ENCODE measurements around the gene MGAM2. TPM values are rescaled to one million over a fixed set of nuclear protein-coding genes. Genes with fewer than 3 reads are reported as not detected.
A peak's percentile ranks its signal among the peaks of the same experiment; 100 is the strongest.
"Not testable (repeated sequence)": the region's sequence is repeated elsewhere in the genome, so short reads cannot be mapped to it uniquely, and the experiment has no call there.

MGAM2 gene
- total RNA-seq, 6 experiments from 2014 or later: 0.09 to 4.4 (median 0.25) TPM

DNA sequence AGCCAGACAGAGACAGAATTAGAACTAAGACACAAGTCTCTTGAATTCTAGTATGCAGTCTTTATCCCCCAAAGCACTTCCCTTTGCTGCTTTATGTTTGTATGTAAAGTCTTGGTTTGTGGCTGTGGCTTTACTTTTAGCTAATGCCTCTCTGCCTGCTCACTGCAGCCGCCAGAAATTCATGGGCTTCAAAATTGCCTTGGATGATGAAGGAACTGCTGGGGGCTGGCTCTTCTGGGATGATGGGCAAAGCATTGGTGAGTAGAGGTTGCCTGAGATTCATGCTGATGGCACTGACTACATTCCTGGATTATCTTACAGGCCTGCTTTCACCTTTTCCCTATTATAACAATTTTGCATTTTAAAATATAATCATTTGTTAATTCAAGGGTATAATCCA lies 10.9 kb upstream of the MGAM2 start:
- no CpG with 5 or more reads among the region's 1 CpG for WGBS (ENCODE audit: insufficient coverage, low coverage, low lambda C conversion rate, missing lambda C conversion rate)
- Histone ChIP-seq H3K36me3 (no peaks in the 10 kb centered on the region), H3K4me1 (no peaks in the 10 kb centered on the region), H3K27me3 (no peaks in the 10 kb centered on the region), H3K27ac (no peak overlapping the region), H3K9me3 (no peaks in the 10 kb centered on the region), H3K4me3 (no peak overlapping the region)
- intact Hi-C loops (cut with DNase I): no loop called here
- no peak for ATAC-seq
- DNase-seq: no peak
- TF ChIP-seq, protein P1, sequence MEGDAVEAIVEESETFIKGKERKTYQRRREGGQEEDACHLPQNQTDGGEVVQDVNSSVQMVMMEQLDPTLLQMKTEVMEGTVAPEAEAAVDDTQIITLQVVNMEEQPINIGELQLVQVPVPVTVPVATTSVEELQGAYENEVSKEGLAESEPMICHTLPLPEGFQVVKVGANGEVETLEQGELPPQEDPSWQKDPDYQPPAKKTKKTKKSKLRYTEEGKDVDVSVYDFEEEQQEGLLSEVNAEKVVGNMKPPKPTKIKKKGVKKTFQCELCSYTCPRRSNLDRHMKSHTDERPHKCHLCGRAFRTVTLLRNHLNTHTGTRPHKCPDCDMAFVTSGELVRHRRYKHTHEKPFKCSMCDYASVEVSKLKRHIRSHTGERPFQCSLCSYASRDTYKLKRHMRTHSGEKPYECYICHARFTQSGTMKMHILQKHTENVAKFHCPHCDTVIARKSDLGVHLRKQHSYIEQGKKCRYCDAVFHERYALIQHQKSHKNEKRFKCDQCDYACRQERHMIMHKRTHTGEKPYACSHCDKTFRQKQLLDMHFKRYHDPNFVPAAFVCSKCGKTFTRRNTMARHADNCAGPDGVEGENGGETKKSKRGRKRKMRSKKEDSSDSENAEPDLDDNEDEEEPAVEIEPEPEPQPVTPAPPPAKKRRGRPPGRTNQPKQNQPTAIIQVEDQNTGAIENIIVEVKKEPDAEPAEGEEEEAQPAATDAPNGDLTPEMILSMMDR (IDR thresholded peaks at IDR 0.05): no peak
- TF ChIP-seq POLR2A (IDR thresholded peaks at IDR 0.05): no peak

DNA sequence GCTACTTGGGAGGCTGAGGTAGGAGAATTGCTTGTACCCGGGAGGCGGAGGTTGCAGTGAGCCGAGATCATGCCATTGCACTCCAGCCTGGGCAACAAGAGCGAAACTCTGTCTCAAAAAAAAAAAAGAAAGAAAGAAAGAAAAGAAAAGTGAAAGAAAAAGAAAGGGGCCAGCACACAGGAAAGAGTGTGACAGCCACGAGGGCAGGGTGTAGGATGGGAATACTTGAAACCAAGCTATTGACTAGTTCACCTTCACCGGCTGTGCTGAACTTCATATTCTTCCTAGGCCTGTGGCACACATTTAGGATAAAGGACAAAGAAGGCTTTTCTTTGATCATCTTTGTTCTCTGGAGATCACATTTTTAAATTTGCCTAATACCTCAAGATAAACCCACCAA lies 9.7 kb upstream of the MGAM2 start:
- H3K27ac ChIP-seq; intact Hi-C loops (cut with DNase I); DNase-seq; H3K27me3 ChIP-seq; H3K4me3 ChIP-seq; ATAC-seq; H3K4me1 ChIP-seq; H3K9me3 ChIP-seq; H3K36me3 ChIP-seq: not testable (repeated sequence)
- 71% methylated on average over 6 of the region's 6 CpGs for WGBS (ENCODE audit: insufficient coverage, low coverage, low lambda C conversion rate, missing lambda C conversion rate)

- 63% methylated on average over 6 of the region's 6 CpGs for WGBS (ENCODE audit: insufficient coverage, low coverage, low lambda C conversion rate, missing lambda C conversion rate)
- no peaks in the 10 kb centered on the region for H3K4me1 ChIP-seq
- H3K9me3 ChIP-seq: no peaks in the 10 kb centered on the region
- intact Hi-C loops (cut with DNase I): no loop called here
- H3K36me3 ChIP-seq: no peaks in the 10 kb centered on the region
- H3K27me3 ChIP-seq: no peaks in the 10 kb centered on the region
- no peak overlapping the region for H3K4me3 ChIP-seq
- no peak for DNase-seq
- peak; percentile 56 to 78 (median 66) for ATAC-seq
- no peak for TF ChIP-seq POLR2A (IDR thresholded peaks at IDR 0.05)
- TF ChIP-seq, protein P1 (IDR thresholded peaks at IDR 0.05): no peak
- H3K27ac ChIP-seq: no peak overlapping the region
Measured at GRCh38 chr7:142104550-142105527, 6.7 kb upstream of the MGAM2 start.

DNA sequence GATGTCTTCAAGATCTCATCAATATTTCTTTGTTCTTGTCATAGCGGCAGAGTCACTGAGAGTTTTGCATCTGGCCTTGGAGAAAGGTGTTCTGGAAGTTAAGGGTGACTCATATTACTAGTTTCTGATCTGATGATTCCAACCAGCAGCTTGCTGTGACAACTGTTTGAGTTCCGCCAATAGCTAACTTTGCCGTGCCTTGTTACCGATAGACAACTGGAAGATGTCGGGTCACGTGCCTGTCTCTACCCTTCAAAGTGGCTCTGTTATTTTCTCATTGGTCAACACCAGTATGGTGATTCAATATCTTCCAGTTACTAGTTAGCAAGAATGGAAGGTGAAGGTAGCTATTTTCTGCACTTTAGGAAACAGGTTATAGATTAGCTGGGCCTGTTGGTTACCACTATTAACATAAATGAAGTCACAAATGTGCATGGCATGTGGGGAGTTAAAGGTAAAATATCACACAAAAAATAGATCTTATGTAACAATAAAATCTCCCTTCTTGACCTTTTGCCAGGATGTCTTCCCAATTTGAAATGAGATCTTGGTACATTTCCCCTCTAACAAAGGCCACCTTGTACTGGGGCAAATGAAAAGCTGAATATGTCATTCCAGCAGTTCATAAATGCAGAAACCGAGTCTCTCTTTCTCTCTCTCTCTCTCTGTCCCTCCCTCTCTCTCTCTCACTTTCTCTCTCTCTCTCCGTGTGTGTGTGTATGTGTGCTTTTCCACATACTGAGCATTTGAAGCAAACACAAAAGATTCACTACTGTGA lies 2.6 kb upstream of the MGAM2 start:
- Histone ChIP-seq H3K27me3 (no peaks in the 10 kb centered on the region), H3K4me3 (no peak overlapping the region), H3K9me3 (no peaks in the 10 kb centered on the region), H3K4me1 (no peaks in the 10 kb centered on the region), H3K36me3 (no peaks in the 10 kb centered on the region), H3K27ac (no peak overlapping the region)
- no peak for TF ChIP-seq POLR2A (IDR thresholded peaks at IDR 0.05)
- WGBS (ENCODE audit: insufficient coverage, low coverage, low lambda C conversion rate, missing lambda C conversion rate): 66% methylated on average over 8 of the region's 8 CpGs
- intact Hi-C loops (cut with DNase I): no loop called here
- ATAC-seq: no peak
- no peak for DNase-seq

DNA sequence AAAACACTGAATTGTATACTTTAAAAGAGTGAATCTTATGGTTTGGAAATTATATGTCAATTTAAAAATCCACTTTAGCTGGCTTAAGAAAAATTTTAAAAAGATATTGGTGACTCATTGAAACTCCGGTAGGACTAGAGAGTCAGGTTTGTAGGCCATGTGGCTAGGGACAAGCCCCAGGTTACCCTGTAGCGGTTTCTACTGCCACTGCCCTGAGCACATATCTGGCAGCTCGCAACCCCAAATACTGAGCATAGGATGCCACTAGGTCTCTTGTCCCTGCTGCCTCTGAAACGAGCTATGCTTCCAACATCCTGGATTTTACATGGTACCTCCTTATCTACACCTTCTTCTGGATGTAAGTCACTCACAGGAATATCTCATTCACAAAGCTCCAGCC lies 1.4 kb upstream of the MGAM2 start:
- intact Hi-C loops (cut with DNase I): no loop called here
- no peak for TF ChIP-seq POLR2A (IDR thresholded peaks at IDR 0.05)
- TF ChIP-seq, protein P1 (IDR thresholded peaks at IDR 0.05): no peak

More for the DNA sequence above, 1.4 kb upstream of the MGAM2 start:
- Histone ChIP-seq H3K4me1 (no peaks in the 10 kb centered on the region), H3K27ac (no peak overlapping the region), H3K36me3 (no peaks in the 10 kb centered on the region), H3K4me3 (no peak overlapping the region), H3K27me3 (no peaks in the 10 kb centered on the region), H3K9me3 (no peaks in the 10 kb centered on the region)
- DNase-seq: no peak
- no peak for ATAC-seq
- 63% methylated on average over 4 of the region's 4 CpGs for WGBS (ENCODE audit: insufficient coverage, low coverage, low lambda C conversion rate, missing lambda C conversion rate)
